Suprapubic skin (tissue), 4 donors: ENCODE results near the gene SCAF8. TPM values are rescaled to one million over a fixed set of nuclear protein-coding genes. Genes with fewer than 3 reads are reported as not detected.

ENCODE experiments used
- DNase-seq, 2 donors: peaks; one replicate each; pipeline ENCODE4 v3.0.0-alpha.2; 2019; ENCODE audit warnings: low spot score in 2 of 2
- H3K27ac ChIP-seq: fragments of 200-600 bp; sonication (generic); one replicate; pipeline ENCODE4 v1.5.1; 2019
- H3K27me3 ChIP-seq: fragments of 200-600 bp; sonication (generic); one replicate; pipeline ENCODE4 v1.5.1; 2019
- H3K36me3 ChIP-seq: fragments of 200-600 bp; sonication (generic); one replicate; pipeline ENCODE4 v1.5.1; 2019
- H3K4me1 ChIP-seq: fragments of 200-600 bp; sonication (generic); one replicate; pipeline ENCODE4 v1.5.1; 2019
- H3K4me3 ChIP-seq: fragments of 200-600 bp; sonication (generic); one replicate; pipeline ENCODE4 v1.5.1; 2019; ENCODE audit warnings: mild to moderate bottlenecking
- H3K9me3 ChIP-seq: fragments of 200-600 bp; sonication (generic); one replicate; pipeline ENCODE4 v1.5.1; 2019
- CTCF ChIP-seq, 2 donors: fragments of 200-600 bp in 1 of 2; fragments of 450-650 bp in 1 of 2; sonication (generic) in 1 of 2; IDR thresholded peaks; one replicate each; pipeline ENCODE4 v1.5.1; 2016 to 2019; ENCODE audit warnings: antibody characterized with exemption in 2 of 2, mild to moderate bottlenecking in 1 of 2, moderate library complexity in 1 of 2
- EP300 ChIP-seq: sonication (generic); formaldehyde crosslinking; IDR thresholded peaks from one replicate; pipeline ENCODE4 v1.6.1; 2017; ENCODE audit warnings: antibody characterized with exemption
- POLR2A ChIP-seq, 2 donors: fragments of 450-650 bp; IDR thresholded peaks; one replicate each; pipeline ENCODE4 v1.6.1; 2017; ENCODE audit warnings: antibody characterized with exemption in 2 of 2, mild to moderate bottlenecking in 2 of 2, moderate library complexity in 2 of 2
- POLR2AphosphoS5 ChIP-seq, 3 donors: sonication (generic); formaldehyde crosslinking; IDR thresholded peaks; one replicate each; pipeline ENCODE4 v1.6.1; 2017; ENCODE audit warnings: antibody characterized with exemption in 3 of 3
- WGBS: methylation state at CpG from one replicate; pipeline ENCODE4 v1.1.5; 2018; 5-methylcytosine and 5-hydroxymethylcytosine counted together
- total RNA-seq, 4 donors: library from RNA; depleted of rRNA; stranded (reverse); fragments of >200 nt; gene quantifications; one replicate each; pipeline ENCODE4 v1.1.0, GENCODE V29; 2016

SCAF8 gene
- total RNA-seq, 4 donors from 2014 or later: 34.1 to 63.7 (median 41.0) TPM

- no peaks in the 10 kb centered on the region for H3K36me3 ChIP-seq
- TF ChIP-seq CTCF (IDR thresholded peaks at IDR 0.05): no peak
- no peak for TF ChIP-seq EP300
- TF ChIP-seq POLR2A (IDR thresholded peaks at IDR 0.05): no peak
- TF ChIP-seq POLR2AphosphoS5 (IDR thresholded peaks at IDR 0.05): no peak
- H3K4me1 ChIP-seq: peaks cover 30% of the 10 kb centered on the region
- H3K9me3 ChIP-seq: no peaks in the 10 kb centered on the region
- H3K27ac ChIP-seq: no peak overlapping the region
- no peaks in the 10 kb centered on the region for H3K27me3 ChIP-seq
- no peak for DNase-seq
- WGBS: 96% methylated on average over 24 of the region's 24 CpGs
- H3K4me3 ChIP-seq: no peak overlapping the region
These were observed 1.7 kb upstream of the SCAF8 start for GRCh38 chr6:154731296-154732218.

- H3K4me1 ChIP-seq: peaks cover 41% of the 10 kb centered on the region
- peak overlapping the region; percentile 100 for H3K27ac ChIP-seq
- whole genome bisulfite sequencing: 7% methylated on average over 26 of the region's 26 CpGs
- H3K4me3 ChIP-seq: peak overlapping the region; percentile 73
- DNase-seq: peak in 1 of 2 donors; percentile 74
- no peaks in the 10 kb centered on the region for H3K36me3 ChIP-seq
- H3K27me3 ChIP-seq: no peaks in the 10 kb centered on the region
- TF ChIP-seq CTCF (IDR thresholded peaks at IDR 0.05) (no peak), POLR2A (IDR thresholded peaks at IDR 0.05) (no peak), POLR2AphosphoS5 (IDR thresholded peaks at IDR 0.05) (no peak), EP300 (no peak)
- no peaks in the 10 kb centered on the region for H3K9me3 ChIP-seq
These were observed 556 bp upstream of the SCAF8 start for GRCh38 chr6:154732538-154733182.

- WGBS: 0% methylated on average over 5 of the region's 71 CpGs
- DNase-seq: peak; percentile 97 to 98
- TF ChIP-seq EP300 (no peak), POLR2A (IDR thresholded peaks at IDR 0.05) (peak in 1 of 2 donors; percentile 82), POLR2AphosphoS5 (IDR thresholded peaks at IDR 0.05) (no peak)
- H3K27ac ChIP-seq: peak overlapping the region; percentile 100
- H3K36me3 ChIP-seq: no peaks in the 10 kb centered on the region
- peak overlapping the region; percentile 73 for H3K4me3 ChIP-seq
- no peaks in the 10 kb centered on the region for H3K27me3 ChIP-seq
- peaks cover 51% of the 10 kb centered on the region for H3K4me1 ChIP-seq
- H3K9me3 ChIP-seq: no peaks in the 10 kb centered on the region
These were observed 588 bp downstream of the SCAF8 start for GRCh38 chr6:154733626-154734382.

GRCh38 chr6:154736618-154737259 is 3.5 kb downstream of the SCAF8 start:
- Histone ChIP-seq H3K36me3 (no peaks in the 10 kb centered on the region), H3K27me3 (no peaks in the 10 kb centered on the region), H3K9me3 (no peaks in the 10 kb centered on the region), H3K4me1 (peaks cover 68% of the 10 kb centered on the region), H3K4me3 (no peak overlapping the region), H3K27ac (no peak overlapping the region)
- TF ChIP-seq EP300 (no peak), POLR2A (IDR thresholded peaks at IDR 0.05) (no peak), CTCF (IDR thresholded peaks at IDR 0.05) (no peak), POLR2AphosphoS5 (IDR thresholded peaks at IDR 0.05) (no peak)
- 67% methylated on average over 4 of the region's 4 CpGs for WGBS
- no peak for DNase-seq

GRCh38 chr6:154737424-154737823 is 4.2 kb downstream of the SCAF8 start:
- Histone ChIP-seq H3K4me1 (peaks cover 61% of the 10 kb centered on the region), H3K36me3 (no peaks in the 10 kb centered on the region), H3K27me3 (no peaks in the 10 kb centered on the region), H3K4me3 (no peak overlapping the region), H3K27ac (no peak overlapping the region), H3K9me3 (no peaks in the 10 kb centered on the region)
- no peak for DNase-seq
- 89% methylated on average over 9 of the region's 9 CpGs for WGBS
- TF ChIP-seq POLR2A (IDR thresholded peaks at IDR 0.05) (no peak), CTCF (IDR thresholded peaks at IDR 0.05) (no peak), EP300 (no peak), POLR2AphosphoS5 (IDR thresholded peaks at IDR 0.05) (no peak)
